ENCODE results near the gene ADGRD2. TPM values are rescaled to one million over a fixed set of nuclear protein-coding genes. Genes with fewer than 3 reads are reported as not detected.

The ADGRD2 gene
- total RNA-seq, 1 experiment from 2014 or later, result not detected

GRCh38 chr9:124455820-124456219 lies 5.6 kb downstream of the ADGRD2 start:
- no peak overlapping the region for H3K4me3 Mint-ChIP-seq (ENCODE audit: low read depth, unreplicated experiment)
- H3K27me3 Mint-ChIP-seq (ENCODE audit: unreplicated experiment), result peaks cover 13% of the 10 kb centered on the region
- H3K36me3 Mint-ChIP-seq (ENCODE audit: insufficient read depth, unreplicated experiment), result no peaks in the 10 kb centered on the region
- no peak for DNase-seq
- CTCF ChIA-PET, result interaction anchor here (0.5 kb wide), 1 partner anchor 20 kb away, joined by 3 read pairs; no protein-coding TSS in a partner anchor
- BruUV-seq (replicated peaks), result no TSS peak
- intact Hi-C loops (cut with micrococcal nuclease; ENCODE audit: unreplicated experiment), result no loop called here
- H3K9me3 Mint-ChIP-seq (ENCODE audit: low read depth, unreplicated experiment), result no peaks in the 10 kb centered on the region
- no peak overlapping the region for H3K27ac Mint-ChIP-seq (ENCODE audit: unreplicated experiment)
- TF ChIP-seq CTCF (IDR thresholded peaks at IDR 0.05; ENCODE audit: unreplicated experiment), result no peak
- no peaks in the 10 kb centered on the region for H3K4me1 Mint-ChIP-seq (ENCODE audit: low read depth, unreplicated experiment)

GRCh38 chr9:124456341-124457078 lies 6.3 kb downstream of the ADGRD2 start:
- CTCF ChIA-PET, result no interaction called here
- Mint-ChIP-seq H3K27ac (ENCODE audit: unreplicated experiment) (no peak overlapping the region), H3K27me3 (ENCODE audit: unreplicated experiment) (peaks cover 13% of the 10 kb centered on the region), H3K4me1 (ENCODE audit: low read depth, unreplicated experiment) (no peaks in the 10 kb centered on the region), H3K4me3 (ENCODE audit: low read depth, unreplicated experiment) (no peak overlapping the region), H3K9me3 (ENCODE audit: low read depth, unreplicated experiment) (no peaks in the 10 kb centered on the region), H3K36me3 (ENCODE audit: insufficient read depth, unreplicated experiment) (no peaks in the 10 kb centered on the region)
- no peak for TF ChIP-seq CTCF (IDR thresholded peaks at IDR 0.05; ENCODE audit: unreplicated experiment)
- DNase-seq, result no peak
- intact Hi-C loops (cut with micrococcal nuclease; ENCODE audit: unreplicated experiment), result no loop called here
- BruUV-seq (replicated peaks), result no TSS peak

GRCh38 chr9:124457079-124457886 lies 7.0 kb downstream of the ADGRD2 start:
- Mint-ChIP-seq H3K4me3 (ENCODE audit: low read depth, unreplicated experiment) (no peak overlapping the region), H3K9me3 (ENCODE audit: low read depth, unreplicated experiment) (no peaks in the 10 kb centered on the region), H3K4me1 (ENCODE audit: low read depth, unreplicated experiment) (no peaks in the 10 kb centered on the region), H3K27ac (ENCODE audit: unreplicated experiment) (no peak overlapping the region), H3K36me3 (ENCODE audit: insufficient read depth, unreplicated experiment) (no peaks in the 10 kb centered on the region), H3K27me3 (ENCODE audit: unreplicated experiment) (peaks cover 16% of the 10 kb centered on the region)
- BruUV-seq (replicated peaks), result no TSS peak
- intact Hi-C loops (cut with micrococcal nuclease; ENCODE audit: unreplicated experiment), result no loop called here
- CTCF ChIA-PET, result no interaction called here
- DNase-seq, result no peak
- TF ChIP-seq CTCF (IDR thresholded peaks at IDR 0.05; ENCODE audit: unreplicated experiment), result no peak

GRCh38 chr9:124457887-124458431 lies 7.7 kb downstream of the ADGRD2 start:
- Mint-ChIP-seq H3K4me1 (ENCODE audit: low read depth, unreplicated experiment) (no peaks in the 10 kb centered on the region), H3K27me3 (ENCODE audit: unreplicated experiment) (peaks cover 23% of the 10 kb centered on the region), H3K4me3 (ENCODE audit: low read depth, unreplicated experiment) (no peak overlapping the region), H3K27ac (ENCODE audit: unreplicated experiment) (no peak overlapping the region), H3K36me3 (ENCODE audit: insufficient read depth, unreplicated experiment) (no peaks in the 10 kb centered on the region), H3K9me3 (ENCODE audit: low read depth, unreplicated experiment) (peaks cover 3% of the 10 kb centered on the region)
- no peak for TF ChIP-seq CTCF (IDR thresholded peaks at IDR 0.05; ENCODE audit: unreplicated experiment)
- intact Hi-C loops (cut with micrococcal nuclease; ENCODE audit: unreplicated experiment), result no loop called here
- no peak for DNase-seq
- no TSS peak for BruUV-seq (replicated peaks)
- CTCF ChIA-PET, result no interaction called here

Measured in Calu3 (cell line).